Hepatic stellate cell (primary cell): ENCODE measurements around the gene ADAM12.
"Not testable (repeated sequence)": the region's sequence is repeated elsewhere in the genome, so short reads cannot be mapped to it uniquely, and the experiment has no call there.

Source experiments
- DNase-seq: peaks from one replicate; pipeline ENCODE4 v3.0.0; 2011; ENCODE audit warnings: low spot score

Gene ADAM12

DNA sequence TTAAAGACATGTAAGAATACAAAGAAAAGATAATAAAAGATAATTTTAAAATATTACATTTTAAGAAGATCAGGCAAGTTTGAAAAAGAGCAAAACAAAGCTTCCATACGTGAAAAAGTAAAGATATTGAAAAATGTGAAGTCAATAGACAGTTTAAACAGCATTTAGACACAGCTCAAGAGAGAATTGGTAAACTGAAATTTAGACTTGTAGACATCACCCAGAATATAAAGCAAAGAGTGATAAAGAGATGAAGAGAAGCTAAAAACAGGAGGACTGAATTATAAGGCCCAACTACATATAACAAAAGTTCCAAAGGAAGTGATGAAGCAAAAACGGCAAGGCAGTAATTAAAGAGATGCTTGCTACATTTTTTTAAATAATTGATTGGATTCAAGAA is 13.8 kb downstream of the ADAM12 start:
- DNase-seq: no peak

DNA sequence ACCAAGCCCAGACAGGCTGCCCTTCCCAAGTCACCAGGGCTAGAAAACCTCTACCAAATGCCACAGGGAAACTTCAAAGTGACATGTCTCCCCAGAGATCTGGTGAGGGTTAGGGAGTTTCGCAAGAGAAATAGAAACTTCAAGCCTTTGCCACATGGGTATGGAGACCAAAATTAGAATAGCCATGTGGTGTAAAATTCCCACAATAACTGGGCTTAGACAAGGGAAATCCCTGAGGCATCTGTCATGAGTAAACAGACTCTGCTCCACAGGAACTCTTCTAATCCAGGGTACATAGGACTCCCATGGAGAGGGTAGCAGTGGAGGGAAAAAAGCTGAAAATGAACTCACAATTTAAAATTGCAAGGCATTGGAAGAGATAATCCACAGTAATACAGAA is 14.3 kb downstream of the ADAM12 start:
- DNase-seq: no peak

DNA sequence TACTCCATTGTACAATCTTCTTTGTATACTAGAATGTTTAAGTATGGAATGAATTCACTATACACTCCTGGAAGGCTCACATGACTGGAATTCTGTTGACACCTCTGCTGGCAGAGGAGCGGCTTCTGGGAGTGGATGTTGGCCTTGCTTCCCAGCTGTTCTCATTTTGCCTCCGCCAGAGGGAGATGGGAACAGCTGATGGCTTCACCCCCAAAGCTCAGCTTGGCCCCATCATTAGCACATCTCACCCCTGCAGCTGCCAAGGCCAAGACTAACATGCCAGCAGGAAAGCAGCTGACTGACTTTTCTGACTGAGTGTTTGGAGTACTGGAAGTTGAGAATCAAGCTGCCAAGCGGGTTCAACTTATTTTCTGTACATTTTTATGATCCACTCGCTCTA is 15.1 kb downstream of the ADAM12 start:
- DNase-seq: no peak

DNA sequence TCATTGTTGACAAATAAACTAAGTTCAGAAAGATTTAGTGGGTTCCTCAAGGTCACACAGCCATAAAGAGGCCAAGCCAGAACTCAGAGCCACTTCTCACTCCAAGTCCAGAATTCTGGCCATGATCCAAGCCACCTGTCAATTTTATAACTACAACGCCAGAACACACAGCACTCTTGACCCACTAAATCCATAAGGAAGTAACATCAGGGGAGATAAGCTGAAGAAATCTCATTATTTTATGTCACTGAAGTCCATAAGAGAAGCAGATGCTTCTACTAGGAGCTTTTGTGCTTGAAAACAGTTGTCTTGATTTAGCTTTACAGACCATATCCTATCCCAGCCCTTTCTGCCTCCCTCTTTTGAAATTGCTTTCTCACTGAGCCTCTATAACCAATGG is 15.9 kb downstream of the ADAM12 start:
- no peak for DNase-seq

DNA sequence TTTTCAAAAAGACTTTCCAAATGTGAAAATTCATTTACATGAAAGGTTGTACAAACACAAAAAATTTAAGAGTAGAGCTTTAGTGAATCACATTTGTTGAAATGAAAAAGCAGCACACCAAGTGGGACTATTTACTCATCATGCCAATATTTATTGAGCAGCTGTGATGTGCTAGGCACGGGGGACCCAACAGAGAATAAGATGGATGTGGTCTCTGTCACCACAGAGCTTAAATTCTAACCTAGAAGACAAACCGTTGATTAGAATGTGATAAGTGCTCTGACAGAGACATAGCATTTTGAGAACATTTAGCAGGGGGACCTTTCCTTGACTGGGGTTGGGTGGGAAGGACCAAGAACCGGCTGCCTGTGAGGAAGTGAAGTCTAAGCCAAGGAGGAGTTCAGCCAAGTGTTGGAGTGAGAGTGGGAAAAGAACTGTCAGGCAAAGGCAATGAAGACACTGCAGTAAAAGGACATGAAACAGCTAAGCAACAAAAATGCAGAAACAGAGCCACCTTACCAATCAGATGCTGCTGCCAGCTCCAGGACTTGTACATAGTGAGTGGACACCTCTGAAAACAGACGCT is 19.1 kb downstream of the ADAM12 start:
- DNase-seq: no peak

DNA sequence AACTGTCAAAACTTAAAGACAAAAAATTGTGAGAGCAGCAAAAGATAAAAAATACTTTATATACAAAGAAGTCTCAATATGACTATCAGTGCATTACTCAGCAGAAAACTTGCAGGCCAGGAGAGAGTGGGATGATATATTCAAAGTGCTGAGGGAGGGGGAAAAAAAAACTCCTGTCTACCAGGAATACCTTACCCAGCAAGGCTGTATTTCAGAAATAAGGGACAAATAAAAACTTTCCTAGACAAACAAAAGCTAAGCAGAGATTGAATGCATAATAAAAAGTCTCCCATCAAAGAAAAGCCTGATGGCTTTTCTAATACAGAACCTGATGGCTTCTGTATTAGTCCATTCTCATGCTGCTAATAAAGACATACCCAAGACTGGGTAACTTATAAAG is 31.1 kb downstream of the ADAM12 start:
- DNase-seq: no peak

DNA sequence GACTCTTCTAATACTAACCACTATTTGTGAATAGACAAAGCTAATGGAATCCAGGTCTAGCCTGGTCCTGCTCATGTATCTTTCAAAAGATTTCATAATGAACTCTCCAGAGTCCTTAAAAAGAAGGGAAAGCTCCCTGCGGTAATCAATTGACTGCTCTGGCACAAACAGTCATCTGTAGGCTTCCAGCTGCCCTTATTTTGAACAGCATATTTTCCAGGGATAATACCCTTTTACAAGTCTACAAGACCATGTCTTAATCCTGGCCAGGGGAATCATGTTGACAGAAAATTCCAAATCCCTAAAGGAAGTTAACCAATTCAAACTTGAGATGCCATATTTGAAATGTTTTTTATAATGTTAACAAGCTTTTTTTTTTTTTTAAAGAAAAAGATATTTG is 34.6 kb downstream of the ADAM12 start:
- DNase-seq: no peak

DNA sequence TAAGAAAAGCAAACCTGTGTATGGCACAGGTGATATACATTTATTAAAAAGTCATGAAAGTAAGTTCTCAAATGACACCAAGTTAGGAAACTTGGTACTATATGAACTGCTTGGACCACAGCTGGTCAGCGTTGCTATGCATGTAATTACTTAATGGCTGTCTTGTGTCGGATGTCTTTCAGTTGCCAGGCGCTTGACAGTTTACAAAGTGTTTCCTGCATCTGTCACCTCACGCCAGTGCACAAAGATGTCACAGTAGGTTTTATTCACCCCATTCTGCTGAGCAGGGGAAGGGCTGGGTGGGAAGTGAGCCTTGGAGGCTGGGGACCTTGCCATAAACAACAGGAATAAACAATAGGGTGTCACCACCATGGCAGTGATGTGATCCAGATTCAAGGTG is 35.8 kb downstream of the ADAM12 start:
- DNase-seq: no peak

DNA sequence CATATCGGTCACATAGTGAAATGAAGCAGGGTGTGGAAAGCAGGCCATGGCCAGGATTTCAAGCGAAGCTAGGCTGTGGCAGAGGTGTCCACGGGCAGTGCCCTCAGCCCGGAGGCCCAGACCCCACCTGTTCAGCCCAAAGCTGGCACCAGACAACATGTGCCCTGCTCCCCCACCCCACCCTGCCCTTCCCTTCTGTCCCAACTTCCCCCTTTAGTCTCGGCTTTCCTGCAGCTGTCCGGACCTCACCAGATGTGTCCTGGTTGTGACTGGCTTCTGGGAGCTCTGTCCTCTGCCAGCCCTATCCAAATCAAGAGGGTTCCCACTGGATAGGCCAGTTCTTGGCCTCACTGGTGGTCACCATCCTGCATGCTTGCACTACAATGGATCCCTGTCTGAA is 37.3 kb downstream of the ADAM12 start:
- no peak for DNase-seq

DNA sequence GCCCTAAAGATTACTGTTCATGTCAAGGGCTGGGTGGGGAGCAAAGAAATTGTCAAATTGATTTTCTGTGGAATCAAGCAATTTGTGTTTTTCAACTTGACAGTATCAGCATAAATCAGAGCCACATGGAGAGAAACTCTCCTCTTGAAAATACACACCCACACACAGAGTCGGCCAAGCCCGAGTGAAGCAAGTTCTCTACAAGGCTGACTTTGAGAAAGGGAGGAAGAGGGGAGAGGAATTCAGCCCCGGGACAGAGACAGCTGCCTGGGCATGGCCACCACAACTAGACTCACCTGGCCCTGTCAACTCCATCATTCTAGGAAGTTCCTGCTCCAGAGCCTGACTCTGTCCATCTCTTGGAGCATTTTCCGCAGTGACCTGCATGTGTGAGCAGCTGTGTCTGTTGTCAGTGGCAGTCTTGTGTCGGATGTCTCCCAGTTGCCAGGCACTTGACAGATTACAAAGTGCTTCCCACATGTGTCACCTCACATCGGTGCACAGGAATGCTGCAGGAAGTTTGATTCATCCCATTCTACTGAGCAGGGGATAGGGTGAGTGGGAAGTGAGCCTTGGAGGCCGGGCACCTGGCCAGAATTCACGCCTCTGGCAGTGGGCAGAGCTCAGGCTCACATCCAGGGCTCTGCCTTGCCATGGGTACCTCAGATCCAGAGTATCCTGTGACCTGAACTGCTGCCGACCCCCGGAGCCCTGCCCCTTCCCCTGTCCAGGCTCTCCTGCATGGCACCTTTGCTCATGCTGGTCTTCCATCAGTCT is 37.9 kb downstream of the ADAM12 start:
- DNase-seq: peak; percentile 71

DNA sequence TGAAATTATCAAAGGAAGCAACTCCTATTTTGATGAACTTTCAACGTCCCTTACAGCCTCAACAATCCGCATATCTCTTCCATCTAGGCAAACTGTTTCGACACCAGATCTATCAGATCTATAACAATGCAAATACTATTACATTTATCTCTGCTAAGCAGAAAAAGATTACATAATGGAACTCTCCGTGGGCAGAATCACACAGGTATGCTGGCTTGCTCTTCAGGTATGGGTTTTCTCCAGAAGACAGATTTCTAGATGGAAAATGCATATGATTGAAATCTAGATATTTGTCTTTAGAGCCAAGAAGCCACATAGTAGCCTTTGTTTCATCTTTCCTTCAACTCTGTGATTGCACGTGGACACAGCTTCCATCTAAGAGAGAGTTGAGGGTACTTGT is 38.6 kb downstream of the ADAM12 start:
- no peak for DNase-seq

DNA sequence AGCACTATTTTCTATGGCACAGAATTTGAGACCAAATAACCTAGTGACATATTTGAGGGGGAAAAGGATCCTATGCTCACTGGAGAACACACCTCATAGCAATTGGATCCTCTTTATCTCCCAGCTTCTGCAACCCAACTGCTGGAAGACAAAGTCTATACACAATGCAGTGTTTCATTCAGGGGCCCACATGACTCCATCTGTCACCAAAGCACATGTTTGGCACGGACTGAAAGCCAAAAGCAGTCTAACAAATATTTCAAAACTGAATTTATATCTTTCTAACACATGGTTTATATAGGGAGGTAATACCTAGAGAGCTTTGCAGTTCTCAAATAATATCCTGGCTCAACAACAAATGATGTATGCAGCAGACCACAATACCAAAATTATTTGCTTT is 39.2 kb downstream of the ADAM12 start:
- DNase-seq: no peak

DNA sequence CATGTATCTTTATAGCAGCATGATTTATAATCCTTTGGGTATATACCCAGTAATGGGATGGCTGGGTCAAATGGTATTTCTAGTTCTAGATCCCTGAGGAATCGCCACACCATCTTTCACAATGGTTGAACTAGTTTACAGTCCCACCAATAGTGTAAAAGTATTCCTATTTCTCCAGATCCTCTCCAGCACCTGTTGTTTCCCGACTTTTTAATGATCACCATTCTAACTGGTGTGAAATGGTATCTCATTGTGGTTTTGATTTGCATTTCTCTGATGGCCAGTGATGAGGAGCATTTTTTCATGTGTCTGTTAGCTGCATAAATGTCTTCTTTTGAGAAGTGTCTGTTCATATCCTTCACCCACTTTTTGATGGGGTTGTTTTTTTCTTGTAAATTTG is 44.8 kb downstream of the ADAM12 start:
- DNase-seq: not testable (repeated sequence)

DNA sequence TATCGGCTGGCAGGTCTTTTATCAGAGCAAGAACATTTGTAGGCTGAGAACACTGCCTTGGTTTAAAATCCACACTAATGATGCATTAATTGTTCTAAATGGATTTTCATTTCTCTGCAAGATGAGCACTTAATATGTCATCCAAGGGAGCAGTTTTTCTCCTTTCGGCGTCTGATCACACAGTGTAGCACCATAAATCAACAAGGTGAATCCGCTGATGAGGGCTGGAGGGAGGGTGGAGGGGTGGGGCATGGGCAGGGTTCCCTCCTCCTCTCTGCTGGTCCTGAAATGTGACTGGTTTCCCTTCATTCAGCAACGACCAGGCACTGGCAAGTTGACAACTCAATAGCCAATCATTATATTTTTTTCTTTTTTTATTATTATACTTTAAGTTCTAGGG is 45.6 kb downstream of the ADAM12 start:
- no peak for DNase-seq

DNA sequence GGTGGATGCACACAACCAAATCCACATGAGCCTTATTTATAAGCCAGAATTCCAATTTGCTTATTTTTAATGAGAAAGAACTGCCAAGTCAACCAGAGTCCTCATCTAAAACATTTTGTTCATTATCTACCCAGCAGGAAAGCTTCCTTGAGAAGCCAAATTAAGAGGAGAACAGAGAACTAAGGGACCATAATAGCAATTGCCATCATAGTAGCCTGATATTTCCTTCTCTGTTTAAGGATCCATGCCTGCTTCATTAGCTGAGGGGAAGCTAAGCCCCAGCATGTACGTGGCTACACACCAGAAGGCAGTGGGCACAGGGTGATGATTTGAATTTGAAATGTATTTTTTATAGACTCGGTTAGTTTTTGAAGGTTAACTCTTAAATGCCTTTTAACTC is 46.8 kb downstream of the ADAM12 start:
- DNase-seq: no peak

DNA sequence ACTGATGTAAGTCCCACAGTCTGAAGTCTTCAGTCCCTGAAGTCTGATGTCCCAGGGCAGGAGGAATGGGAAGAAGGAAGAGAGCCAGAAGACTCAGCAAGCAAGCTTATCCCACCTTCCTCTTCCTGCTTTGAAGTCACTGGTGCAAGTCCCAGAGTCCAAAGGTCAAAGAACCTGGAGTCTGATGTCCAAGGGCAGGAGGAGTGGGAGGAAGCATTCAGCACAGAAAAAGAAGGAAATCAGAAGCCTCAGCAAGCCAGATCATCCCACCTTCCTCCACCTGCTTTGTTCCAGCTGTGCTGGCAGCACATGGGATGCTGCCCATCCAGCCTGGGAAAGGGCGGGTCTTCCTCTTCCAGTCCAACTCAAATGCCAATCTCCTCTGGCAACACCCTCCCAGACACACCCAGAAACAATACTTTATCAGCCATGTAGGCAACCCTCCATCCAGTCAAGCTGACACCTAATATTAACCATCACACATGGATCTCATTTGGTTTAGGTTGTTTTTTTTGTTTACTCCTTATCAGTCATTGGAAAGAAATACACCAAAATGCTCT is 50.9 kb downstream of the ADAM12 start:
- DNase-seq: no peak

DNA sequence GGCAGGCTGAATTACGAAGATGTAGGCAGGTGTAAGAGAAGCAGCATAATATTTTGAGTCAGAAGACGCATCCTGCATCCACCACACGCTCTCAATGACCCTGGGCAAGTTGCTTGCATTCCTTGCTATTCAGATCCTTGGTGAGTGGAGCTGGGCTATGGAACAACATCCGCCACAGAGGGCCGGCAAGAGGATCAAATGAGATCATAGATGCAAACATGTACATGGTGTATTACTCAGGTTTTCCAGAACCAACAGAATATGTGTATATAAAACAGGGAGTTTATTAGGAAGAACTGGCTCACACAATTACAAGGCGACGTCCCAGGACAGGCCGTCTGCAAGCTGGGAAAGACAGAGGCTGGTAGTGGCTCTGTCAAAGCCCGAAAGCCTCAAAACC is 51.5 kb downstream of the ADAM12 start:
- no peak for DNase-seq

DNA sequence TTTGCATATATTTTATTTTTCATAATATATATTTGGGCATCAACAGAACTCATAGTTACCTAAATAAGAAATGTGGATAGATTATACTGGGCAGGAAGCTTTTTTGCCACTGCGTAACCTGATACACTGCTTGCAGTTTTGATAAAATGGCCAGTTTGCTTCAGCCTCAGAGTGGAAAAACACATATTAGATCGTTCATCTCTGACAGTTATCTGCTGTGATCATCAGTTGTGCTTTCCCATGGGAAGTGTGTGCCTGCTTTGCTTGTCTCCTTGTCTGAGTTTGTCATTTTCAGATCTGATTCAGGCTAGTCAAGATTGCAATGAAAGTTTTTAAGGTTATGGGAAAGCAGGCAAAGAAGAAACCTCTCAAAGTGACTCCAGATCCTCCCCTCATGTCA is 54.0 kb downstream of the ADAM12 start:
- no peak for DNase-seq

DNA sequence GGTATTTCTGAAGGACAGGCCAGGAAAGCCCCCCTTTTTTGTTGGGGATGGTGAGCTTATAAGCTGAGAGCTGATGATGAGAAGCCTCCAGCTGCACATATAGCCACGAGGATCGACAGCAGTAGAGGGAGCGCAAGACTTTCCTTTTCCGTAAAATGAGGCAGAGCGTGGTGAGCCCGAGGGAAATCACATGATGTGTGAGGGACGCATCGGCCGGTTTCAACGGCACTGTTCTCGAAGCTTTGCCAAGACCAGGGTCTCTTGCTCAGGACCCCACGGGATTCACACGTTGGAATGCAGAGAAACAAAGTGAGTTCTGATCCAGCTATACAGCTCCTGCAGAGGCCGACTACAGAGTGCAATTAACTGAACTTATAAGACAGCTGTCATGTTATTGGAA is 55.7 kb downstream of the ADAM12 start:
- no peak for DNase-seq

DNA sequence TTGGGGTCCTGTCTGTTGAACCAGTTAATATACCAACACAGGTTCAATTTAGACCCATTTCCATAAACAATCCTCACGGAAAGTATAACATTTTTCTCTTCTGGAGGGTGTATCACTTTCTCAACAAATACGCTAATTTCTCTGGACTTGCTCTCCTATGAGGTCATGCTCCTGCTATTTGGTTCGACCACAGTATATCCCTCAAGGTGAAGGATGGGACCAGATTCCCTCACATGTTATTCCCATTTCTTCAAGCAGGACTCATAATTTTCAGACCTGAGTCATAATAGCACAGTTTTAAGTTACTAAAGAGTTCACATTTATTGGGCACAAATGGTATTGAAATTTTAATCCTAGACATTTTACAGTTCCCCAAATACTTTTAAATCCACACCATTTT is 57.2 kb downstream of the ADAM12 start:
- no peak for DNase-seq

DNA sequence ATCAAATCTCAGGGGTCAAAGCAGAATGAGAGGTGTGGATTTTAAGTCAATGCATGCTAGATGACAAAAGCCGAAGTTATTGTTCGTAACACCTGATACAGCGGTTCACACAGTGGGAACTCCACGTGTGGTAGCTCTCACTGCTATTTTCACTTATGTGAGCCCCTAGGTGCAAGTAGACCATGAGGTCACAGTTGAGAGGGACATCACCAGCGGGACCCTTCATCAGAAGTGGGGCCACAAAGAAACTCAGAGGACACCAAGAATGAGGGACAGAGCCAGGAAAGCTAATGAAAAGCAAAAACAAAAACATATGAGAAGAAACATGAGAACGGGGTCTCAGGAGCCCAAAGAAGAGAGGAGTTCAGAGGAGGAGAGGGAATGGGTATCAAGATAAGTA is 63.5 kb downstream of the ADAM12 start:
- DNase-seq: no peak

DNA sequence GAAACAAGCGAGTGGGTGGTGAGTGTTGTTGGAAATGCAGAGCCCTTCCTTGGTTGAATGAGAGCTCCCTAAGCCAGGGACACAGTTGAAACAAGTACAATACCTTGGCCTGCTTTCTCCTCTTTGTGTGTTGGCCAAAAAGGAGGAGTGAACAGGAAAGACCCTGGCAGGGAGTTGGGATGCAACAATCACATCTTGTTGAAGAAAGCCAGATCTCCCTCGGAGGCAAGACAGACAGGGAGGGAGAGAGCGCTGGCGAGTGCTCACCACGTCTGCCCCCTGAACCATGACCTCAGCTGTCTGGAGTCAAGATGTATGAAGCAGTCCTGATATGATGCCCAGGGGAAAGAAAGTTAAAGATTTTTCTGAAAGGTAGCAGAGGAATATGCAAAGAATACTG is 66.8 kb downstream of the ADAM12 start:
- no peak for DNase-seq

DNA sequence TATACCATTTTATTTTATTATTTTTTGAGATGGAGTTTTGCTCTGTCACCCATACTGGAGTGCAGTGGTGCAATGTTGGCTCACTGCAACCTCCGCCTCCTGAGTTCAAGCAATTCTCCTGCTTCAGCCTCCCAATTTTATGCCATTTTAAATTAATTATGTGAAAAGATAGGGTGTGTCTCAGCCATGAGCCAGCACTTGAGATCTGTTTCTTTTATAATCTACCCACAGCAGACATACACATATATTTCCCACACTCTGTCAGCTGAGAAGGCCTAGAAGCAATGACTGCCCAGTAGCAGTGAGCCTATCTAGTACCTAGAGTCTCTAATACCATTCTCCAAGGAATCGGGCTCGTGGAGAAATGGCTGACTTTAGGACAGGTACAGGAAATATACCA is 70.5 kb downstream of the ADAM12 start:
- no peak for DNase-seq
